HG03196 (cell line): ENCODE data around the gene EPHB1.

ENCODE experiments used
- ATAC-seq: cut with Tn5 transposase; IDR thresholded peaks from one replicate; pipeline ENCODE4 v1.9.1; 2021; ENCODE audit not compliant: unreplicated experiment

The EPHB1 gene

GRCh38 chr3:134807189-134807588, 12.1 kb downstream of the EPHB1 start:
- ATAC-seq, result no peak

DNA sequence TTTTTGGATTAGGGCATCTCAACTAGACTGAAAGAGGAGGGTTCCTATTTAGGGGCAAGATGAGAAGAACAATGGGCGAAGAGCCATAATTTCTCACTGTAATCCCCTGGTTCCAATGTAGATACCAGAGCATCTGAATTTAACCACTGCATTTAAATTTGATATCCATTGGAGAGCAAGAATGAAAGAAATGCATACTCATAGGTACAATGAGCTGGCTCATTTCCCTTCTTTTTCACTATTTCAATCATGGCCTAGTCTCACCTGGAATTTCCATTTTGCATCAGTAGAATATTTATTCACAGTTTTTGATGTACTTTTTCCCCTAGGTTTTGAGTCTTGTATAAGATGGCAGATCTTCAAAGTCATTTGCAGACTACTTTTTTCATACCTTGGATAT, 13.8 kb downstream of the EPHB1 start:
- ATAC-seq, result no peak

GRCh38 chr3:134809427-134810051, 14.5 kb downstream of the EPHB1 start:
- ATAC-seq, result no peak

DNA sequence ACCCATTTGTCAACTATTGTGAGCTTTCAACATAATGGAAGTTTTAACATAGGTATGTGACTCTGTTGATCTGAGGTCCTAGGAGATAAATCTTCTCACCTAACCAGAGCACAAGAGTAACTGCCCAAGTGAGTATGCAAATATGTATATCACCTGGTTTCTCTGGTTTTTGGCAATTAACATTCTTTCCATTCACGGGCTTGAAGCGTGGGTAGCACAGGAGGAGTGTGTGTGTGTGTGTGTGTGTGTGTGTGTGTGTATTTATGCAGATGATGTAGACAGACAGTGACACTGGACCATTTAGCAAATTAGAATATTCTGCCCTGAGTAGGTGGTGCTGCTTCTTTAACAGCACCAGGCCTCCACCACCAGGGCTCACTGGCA, 15.0 kb downstream of the EPHB1 start:
- no peak for ATAC-seq

DNA sequence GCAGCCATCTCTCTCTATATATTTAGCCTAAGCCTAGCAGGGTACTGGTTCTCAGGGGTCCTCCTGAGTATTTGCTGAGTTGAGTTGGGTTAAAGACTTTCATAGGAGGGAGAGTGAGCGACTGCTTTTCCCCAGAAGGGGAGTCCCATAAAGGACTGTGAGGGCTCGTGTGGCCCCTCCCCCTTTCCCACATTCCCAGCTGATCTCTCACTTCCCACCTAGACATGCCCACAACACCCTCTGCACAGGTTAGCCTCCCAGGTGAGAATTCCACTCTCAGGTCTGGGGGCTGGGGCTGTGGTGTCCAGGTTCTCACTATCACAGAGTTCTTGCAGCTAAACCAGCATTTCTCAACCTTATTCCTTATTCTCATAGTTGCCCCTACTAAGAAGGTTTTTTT, 15.8 kb downstream of the EPHB1 start:
- no peak for ATAC-seq

DNA sequence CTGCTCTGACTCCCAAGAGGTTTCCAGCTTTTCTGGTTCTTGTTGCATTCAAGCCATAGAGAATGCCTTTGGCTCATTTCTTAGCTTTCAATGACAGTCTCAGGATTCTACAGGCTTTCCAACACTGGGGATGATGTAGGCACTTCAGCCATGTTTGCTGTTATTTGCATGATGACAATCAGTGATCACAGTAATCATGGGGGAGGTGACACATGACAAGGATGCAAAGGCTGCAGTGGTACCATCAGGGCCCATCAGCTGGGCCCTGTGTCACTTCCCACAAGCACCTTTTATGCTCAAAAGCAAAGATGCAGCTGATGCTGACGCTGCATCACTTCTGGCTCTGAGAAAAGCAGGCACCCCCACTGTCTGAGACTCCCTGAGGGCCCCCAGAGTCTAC, 18.6 kb downstream of the EPHB1 start:
- ATAC-seq, result no peak

DNA sequence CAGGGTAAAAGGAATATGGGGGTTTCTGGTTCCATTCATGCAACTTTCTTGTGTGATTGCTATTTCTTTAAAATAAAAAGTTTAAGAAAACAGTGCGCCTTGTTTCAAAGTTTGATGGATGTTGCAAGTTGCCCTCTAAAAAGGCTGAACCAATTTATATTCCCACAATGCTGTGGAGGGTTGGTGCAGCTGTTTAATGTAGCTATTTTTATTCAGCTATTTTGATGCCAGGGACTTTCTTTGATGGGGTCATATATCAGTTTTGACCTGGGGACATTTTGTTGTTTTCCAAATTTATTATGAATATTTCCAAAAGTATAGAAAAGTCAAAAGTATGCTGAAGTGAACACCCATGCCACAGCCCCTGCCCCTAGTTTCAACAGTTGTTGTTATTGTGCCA, 20.5 kb downstream of the EPHB1 start:
- no peak for ATAC-seq

DNA sequence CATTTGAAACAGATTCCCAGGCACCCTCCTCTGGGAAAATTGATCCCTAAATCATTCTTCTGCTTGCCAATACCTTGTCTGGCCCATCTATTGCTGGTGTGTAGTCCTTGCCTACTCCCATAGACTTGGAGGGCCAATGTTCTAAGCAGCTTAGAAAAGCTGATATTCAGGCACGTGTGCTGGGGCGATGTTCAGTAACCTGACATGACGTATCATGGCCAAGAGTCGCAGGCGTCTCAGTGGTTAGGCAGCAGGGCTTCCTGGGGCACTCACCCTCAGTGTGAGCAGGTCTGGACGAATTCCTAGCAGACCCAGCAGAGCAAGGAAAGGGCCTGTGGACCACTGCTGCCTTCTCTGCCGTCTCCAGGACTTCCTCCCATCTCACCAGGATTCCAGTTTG, 21.6 kb downstream of the EPHB1 start:
- ATAC-seq, result no peak

GRCh38 chr3:134817297-134817696, 22.2 kb downstream of the EPHB1 start:
- ATAC-seq, result peak; percentile 52

DNA sequence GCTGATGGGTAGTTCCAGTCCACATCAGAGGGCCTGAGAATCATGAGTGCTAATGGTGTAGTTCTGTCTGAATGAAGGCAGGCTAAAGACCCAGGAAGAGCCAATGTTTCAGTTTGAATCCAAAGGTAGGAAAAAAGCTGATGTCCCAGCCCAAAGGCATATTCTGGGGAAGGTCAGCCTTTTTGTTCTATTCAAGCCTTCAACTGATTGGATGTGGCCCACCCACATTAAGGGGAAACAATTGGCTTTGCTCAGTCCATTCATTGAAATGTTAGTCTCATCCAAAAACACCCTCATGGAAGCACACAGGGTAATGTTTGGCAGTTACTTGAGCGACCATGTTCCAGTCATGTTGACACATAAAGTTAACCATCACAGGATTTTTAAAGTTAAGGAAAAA, 25.9 kb downstream of the EPHB1 start:
- ATAC-seq, result no peak

- ATAC-seq, result no peak
These were observed 27.0 kb downstream of the EPHB1 start for GRCh38 chr3:134822090-134822489.

- no peak for ATAC-seq
These were observed 28.6 kb downstream of the EPHB1 start for GRCh38 chr3:134823679-134824078.

DNA sequence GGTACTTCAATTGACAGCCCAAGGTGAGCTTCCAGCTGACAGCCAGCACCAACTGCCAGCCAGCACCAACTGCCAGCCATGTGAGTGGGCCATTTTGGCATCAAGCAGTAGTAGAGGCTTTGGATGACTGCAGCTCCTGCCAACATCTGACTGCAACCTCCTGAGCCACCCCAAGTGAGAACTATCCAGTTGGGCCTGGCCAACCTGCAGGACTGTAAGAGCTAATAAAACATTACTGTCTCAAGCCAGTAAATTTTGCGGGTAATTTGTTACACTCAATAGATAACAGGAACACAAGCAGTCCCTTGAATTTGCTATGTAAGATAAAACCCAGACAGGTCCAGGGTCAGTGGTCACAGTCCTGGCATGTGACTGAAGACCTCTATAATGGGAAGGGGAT, 29.7 kb downstream of the EPHB1 start:
- ATAC-seq, result no peak

DNA sequence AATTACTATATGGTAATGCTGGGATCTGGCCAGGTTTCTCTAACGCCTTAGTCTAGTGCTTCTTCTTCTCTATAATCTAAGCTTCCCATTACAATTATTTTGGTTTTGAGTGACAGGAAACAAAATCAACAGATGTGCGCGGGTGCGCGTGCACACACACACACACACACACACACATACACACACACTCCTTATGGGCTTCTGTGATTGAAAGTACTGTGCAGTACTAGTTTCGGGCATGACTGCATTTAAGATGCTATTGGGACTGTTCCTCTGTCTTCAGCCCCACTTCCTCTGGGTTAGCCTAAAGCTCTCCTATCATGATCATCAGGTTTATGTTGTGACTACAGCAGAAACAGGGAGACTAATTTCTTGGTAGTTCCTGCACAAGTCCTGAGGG, 32.2 kb downstream of the EPHB1 start:
- ATAC-seq, result no peak

GRCh38 chr3:134829721-134830120, 34.7 kb downstream of the EPHB1 start:
- ATAC-seq, result no peak

DNA sequence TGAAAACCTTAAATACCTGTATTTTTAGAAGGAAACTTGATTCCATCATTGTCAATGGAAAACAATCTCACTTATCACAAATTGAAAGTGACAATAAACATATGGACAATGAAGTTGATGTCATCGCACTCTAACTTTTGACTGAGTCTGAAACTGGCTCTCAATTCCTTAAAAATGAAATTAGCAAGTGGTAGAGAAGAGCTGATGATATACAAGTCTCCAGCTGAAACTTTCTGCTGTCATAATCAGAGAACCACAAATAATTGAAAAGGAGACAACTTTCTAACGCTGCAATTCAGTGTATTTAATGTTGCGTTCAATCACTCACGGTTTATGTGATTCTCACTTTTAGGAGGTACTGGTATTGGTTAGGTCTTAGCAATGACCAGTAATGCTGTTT, 37.5 kb downstream of the EPHB1 start:
- no peak for ATAC-seq

DNA sequence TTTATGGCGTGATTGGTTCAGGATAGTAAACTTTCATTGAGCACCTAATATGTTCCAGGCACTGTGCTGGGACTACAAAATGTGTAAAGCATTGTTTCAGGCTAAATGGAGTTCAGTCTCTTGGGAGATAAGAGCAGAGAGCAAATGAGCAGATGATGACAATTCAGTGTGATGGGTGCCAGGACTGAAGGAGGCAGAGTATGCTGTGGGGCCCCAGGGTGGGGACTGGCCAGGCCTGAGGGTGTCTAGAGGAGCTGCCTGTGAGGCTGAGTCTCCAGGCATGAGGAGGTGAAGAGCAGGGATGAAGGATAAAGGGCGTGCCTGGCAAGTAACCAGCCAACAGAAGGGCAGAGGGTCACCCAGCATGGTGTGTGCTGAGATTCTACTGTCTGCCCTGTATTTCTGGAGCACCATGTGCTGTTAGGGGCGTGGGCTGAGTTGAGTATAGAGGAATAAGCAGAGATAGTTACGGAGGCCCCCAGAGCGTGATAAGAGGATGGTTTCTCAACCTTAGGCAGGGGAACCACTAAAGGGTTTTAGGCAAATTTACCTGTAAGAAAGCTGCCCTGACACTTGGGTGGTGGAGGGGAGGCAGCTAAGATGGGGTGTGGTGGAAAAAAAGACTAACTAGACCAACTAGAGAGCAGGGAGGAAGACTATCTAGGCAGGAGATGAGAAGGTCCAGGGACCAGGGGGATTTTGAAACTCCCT, 38.5 kb downstream of the EPHB1 start:
- ATAC-seq, result no peak

- no peak for ATAC-seq
These were observed 41.9 kb downstream of the EPHB1 start for GRCh38 chr3:134836921-134837320.

DNA sequence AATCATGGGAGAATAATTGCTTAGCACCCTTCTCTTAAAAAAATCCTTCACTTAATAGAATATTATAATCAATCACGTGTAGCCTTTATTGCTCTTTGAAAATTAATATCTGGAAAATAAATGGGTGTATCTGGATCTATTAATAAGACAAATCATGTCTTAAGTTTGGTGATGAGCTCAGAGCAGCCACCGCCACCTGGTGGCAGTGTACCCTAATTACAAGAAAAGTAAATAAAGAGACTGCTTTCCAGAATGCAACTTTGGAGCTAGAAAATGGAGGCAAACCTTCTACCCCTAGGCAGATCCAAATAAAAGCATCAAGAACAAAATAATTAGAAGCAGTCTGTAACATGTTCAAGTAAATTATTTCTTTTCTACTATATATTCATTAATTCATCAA, 43.5 kb downstream of the EPHB1 start:
- ATAC-seq, result no peak

GRCh38 chr3:134839422-134839821, 44.4 kb downstream of the EPHB1 start:
- ATAC-seq, result no peak

DNA sequence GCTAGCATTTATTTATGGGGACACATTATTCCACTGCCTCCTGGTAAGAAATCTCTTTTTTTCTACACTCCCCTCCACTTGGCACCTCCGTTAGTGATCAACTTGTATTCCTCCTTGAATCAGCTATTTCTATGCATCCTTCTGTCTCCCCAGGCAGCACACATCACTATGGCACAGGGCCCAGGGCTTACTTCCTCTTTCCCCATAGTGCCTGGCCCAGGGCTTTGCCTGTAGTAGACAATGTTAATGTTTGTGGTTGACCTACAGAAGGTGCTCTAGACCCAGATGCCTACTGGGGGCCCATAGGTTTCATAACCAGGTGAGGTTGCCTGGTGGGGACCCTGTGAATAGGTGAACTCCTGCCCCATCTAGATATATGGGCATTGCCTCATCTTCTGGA, 44.9 kb downstream of the EPHB1 start:
- ATAC-seq, result no peak

- ATAC-seq, result no peak
These were observed 45.4 kb downstream of the EPHB1 start for GRCh38 chr3:134840459-134840858.

- no peak for ATAC-seq
These were observed 51.0 kb downstream of the EPHB1 start for GRCh38 chr3:134846084-134846483.
